Measurements from ENCODE around the gene PPIC. TPM values are rescaled to one million over a fixed set of nuclear protein-coding genes. Genes with fewer than 3 reads are reported as not detected.

The PPIC gene
- polyA plus RNA-seq, 3 donors, result not detected

DNA sequence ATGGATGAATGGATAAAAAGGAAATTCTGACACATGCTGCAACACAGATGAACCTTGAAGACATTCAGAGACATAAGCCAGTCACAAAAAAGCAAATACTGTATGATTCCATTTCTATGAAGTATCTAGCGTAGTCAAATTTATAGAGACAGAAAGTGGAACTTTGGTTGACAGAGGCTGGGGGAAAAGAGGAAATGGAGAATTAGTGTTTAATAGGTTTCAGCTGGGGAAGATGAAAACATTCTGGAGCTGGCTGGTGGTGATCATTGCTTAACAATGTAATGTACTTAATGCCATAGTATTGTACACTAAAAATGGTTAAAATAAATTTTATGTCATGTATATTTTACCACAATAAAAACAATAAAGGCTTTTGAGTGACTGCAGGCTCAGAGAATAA is 24.2 kb downstream of the PPIC start:
- no peak overlapping the region for H3K27ac Mint-ChIP-seq
- TF ChIP-seq, protein P1, sequence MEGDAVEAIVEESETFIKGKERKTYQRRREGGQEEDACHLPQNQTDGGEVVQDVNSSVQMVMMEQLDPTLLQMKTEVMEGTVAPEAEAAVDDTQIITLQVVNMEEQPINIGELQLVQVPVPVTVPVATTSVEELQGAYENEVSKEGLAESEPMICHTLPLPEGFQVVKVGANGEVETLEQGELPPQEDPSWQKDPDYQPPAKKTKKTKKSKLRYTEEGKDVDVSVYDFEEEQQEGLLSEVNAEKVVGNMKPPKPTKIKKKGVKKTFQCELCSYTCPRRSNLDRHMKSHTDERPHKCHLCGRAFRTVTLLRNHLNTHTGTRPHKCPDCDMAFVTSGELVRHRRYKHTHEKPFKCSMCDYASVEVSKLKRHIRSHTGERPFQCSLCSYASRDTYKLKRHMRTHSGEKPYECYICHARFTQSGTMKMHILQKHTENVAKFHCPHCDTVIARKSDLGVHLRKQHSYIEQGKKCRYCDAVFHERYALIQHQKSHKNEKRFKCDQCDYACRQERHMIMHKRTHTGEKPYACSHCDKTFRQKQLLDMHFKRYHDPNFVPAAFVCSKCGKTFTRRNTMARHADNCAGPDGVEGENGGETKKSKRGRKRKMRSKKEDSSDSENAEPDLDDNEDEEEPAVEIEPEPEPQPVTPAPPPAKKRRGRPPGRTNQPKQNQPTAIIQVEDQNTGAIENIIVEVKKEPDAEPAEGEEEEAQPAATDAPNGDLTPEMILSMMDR (IDR thresholded peaks at IDR 0.05), result no peak
- no CpG with 5 or more reads among the region's 1 CpG for WGBS (ENCODE audit: insufficient coverage)
- H3K4me1 ChIP-seq (ENCODE audit: control insufficient read depth in 1 of 2, insufficient read depth in 2 of 2, low read length in 2 of 2), result no peaks in the 10 kb centered on the region
- H3K4me3 Mint-ChIP-seq, result no peak overlapping the region
- no peak overlapping the region for H3K4me2 ChIP-seq (replicated peaks; ENCODE audit: extremely low read depth, low read length, poor library complexity, severe bottlenecking)
- no peak overlapping the region for H3K4me3 ChIP-seq (replicated peaks in 1 of 3; ENCODE audit: low read depth in 2 of 3, low read length in 3 of 3)
- H3K4me1 Mint-ChIP-seq, result no peaks in the 10 kb centered on the region
- H3K27me3 ChIP-seq (ENCODE audit: control insufficient read depth in 2 of 2, insufficient read depth in 2 of 2, low read length in 2 of 2), result no peaks in the 10 kb centered on the region
- DNase-seq, result no peak
- H2AFZ ChIP-seq (ENCODE audit: insufficient read depth, low read depth, low read length, poor library complexity, severe bottlenecking), result no peak overlapping the region
- no peak overlapping the region for H3K27ac ChIP-seq (ENCODE audit: low read depth in 1 of 2, low read length in 2 of 2)
- H3K9me3 Mint-ChIP-seq, result peaks cover 4 to 13% (median 9%) of the 10 kb centered on the region in 7 donors
- H3K9me3 ChIP-seq (replicated peaks in 1 of 2; ENCODE audit: control insufficient read depth in 1 of 2, insufficient read depth in 1 of 2, low read length in 2 of 2), result no peaks in the 10 kb centered on the region
- H3K9ac ChIP-seq (ENCODE audit: insufficient read depth, low read length, poor library complexity, severe bottlenecking), result no peak overlapping the region
- intact Hi-C loops (cut with micrococcal nuclease), result no loop called here
- H3K27me3 Mint-ChIP-seq (ENCODE audit: low read depth in 3 of 3), result peaks cover 0 to 4% (median 2%) of the 10 kb centered on the region in 3 donors
- H3K36me3 Mint-ChIP-seq, result peaks cover 7 to 9% of the 10 kb centered on the region in 2 donors
- H3K79me2 ChIP-seq (ENCODE audit: insufficient read depth, low read length), result no peaks in the 10 kb centered on the region
- no peaks in the 10 kb centered on the region for H4K20me1 ChIP-seq (ENCODE audit: insufficient read depth, low read length)
- no peaks in the 10 kb centered on the region for H3K36me3 ChIP-seq (replicated peaks in 1 of 2; ENCODE audit: control insufficient read depth in 1 of 2, insufficient read depth in 2 of 2, low read length in 2 of 2)

DNA sequence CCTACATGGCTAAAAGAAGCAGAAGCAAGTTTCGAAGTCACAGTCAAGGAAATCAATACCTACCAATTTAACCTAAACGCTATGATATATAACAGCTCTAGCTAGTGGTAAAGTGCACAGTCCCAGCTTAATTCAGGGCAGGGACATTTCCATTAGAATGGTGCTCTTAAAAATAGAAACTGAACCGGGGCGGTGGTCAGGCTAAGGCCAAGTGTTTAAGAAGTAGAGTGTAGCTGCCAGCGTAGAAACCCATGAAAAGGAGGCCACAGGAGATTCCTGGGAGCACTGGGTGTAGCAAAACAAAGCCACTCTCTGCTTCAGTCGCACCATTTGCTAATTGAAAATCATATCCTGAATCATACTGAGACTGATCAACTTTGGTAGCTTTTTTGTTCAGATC is 28.8 kb downstream of the PPIC start:
- intact Hi-C loops (cut with micrococcal nuclease), result no loop called here
- Mint-ChIP-seq H3K4me1 (no peaks in the 10 kb centered on the region), H3K4me3 (no peak overlapping the region), H3K9me3 (peaks cover 0 to 10% (median 6%) of the 10 kb centered on the region in 7 donors), H3K36me3 (peaks cover 11 to 19% of the 10 kb centered on the region in 2 donors), H3K27me3 (ENCODE audit: low read depth in 3 of 3) (peaks cover 0 to 1% (median 0%) of the 10 kb centered on the region in 3 donors), H3K27ac (no peak overlapping the region)
- DNase-seq, result no peak
- Histone ChIP-seq H3K9ac (ENCODE audit: insufficient read depth, low read length, poor library complexity, severe bottlenecking) (no peak overlapping the region), H3K9me3 (replicated peaks in 1 of 2; ENCODE audit: control insufficient read depth in 1 of 2, insufficient read depth in 1 of 2, low read length in 2 of 2) (no peaks in the 10 kb centered on the region), H3K36me3 (replicated peaks in 1 of 2; ENCODE audit: control insufficient read depth in 1 of 2, insufficient read depth in 2 of 2, low read length in 2 of 2) (no peaks in the 10 kb centered on the region), H4K20me1 (ENCODE audit: insufficient read depth, low read length) (no peaks in the 10 kb centered on the region), H3K27ac (ENCODE audit: low read depth in 1 of 2, low read length in 2 of 2) (no peak overlapping the region), H3K4me3 (replicated peaks in 1 of 3; ENCODE audit: low read depth in 2 of 3, low read length in 3 of 3) (no peak overlapping the region), H3K4me2 (replicated peaks; ENCODE audit: extremely low read depth, low read length, poor library complexity, severe bottlenecking) (no peak overlapping the region), H3K79me2 (ENCODE audit: insufficient read depth, low read length) (no peaks in the 10 kb centered on the region), H3K27me3 (ENCODE audit: control insufficient read depth in 2 of 2, insufficient read depth in 2 of 2, low read length in 2 of 2) (no peaks in the 10 kb centered on the region), H3K4me1 (ENCODE audit: control insufficient read depth in 1 of 2, insufficient read depth in 2 of 2, low read length in 2 of 2) (no peaks in the 10 kb centered on the region), H2AFZ (ENCODE audit: insufficient read depth, low read depth, low read length, poor library complexity, severe bottlenecking) (no peak overlapping the region)
- TF ChIP-seq, protein P1 (IDR thresholded peaks at IDR 0.05), result no peak
- WGBS (ENCODE audit: insufficient coverage), result 92% methylated on average over 4 of the region's 6 CpGs

Data from CD14-positive monocyte (primary cell).